HepG2 (cell line): Measurements from ENCODE around the gene OR4A16. TPM values are rescaled to one million over a fixed set of nuclear protein-coding genes. Genes with fewer than 3 reads are reported as not detected.

Experiments
- ATAC-seq: fragments of 200-7000 bp; cut with Tn5 transposase; 3 replicates; pipeline ENCODE4 v1.9.1; 2020; ENCODE audit warnings: mild to moderate bottlenecking, moderate library complexity
- BruUV-seq: library from RNA; stranded (reverse); fragments of 400-500 nt; replicated peaks from 2 replicates; lab custom pipeline; 2021; lab: Mats Ljungman, UMichigan
- CTCF ChIA-PET: fragments of 300-600 bp; formaldehyde crosslinking; extraction: SDS; loops from one replicate; lab custom pipeline; 2021; ENCODE audit warnings: low total read pairs, inconsistent platforms, low intra/inter-chr PET ratio; lab: Yijun Ruan, JAX
- POLR2A ChIA-PET: fragments of 350-600 bp; sonication (Branson Sonifier 250); formaldehyde crosslinking; loops from one replicate; lab custom pipeline; 2020; ENCODE audit warnings: antibody characterized with exemption, inconsistent platforms; lab: Yijun Ruan, JAX
- DNase-seq: peaks from one replicate; pipeline ENCODE4 v3.0.0-alpha.2; 2015; ENCODE audit warnings: low spot score
- FAIRE-seq: peaks from 3 replicates; lab custom pipeline; 2011; peaks lifted over from hg19 to GRCh38; lab: Jason Lieb, UNC
- H2AFZ ChIP-seq: one replicate; pipeline ENCODE4 v1.6.1; 2011; ENCODE audit warnings: low read length, inconsistent platforms
- H3K27ac ChIP-seq: fragments of 300-600 bp; 3 replicates; pipeline ENCODE4 v1.8.0; 2011; ENCODE audit warnings: mixed run types, mild to moderate bottlenecking, mixed read lengths, low read length, inconsistent platforms; ENCODE audit not compliant: insufficient read depth; ENCODE audit errors: extremely low read length
- H3K27me3 ChIP-seq, 2 experiments: fragments of 200-600 bp in 1 of 2; 2 replicates in 1 of 2; 3 replicates in 1 of 2; pipeline versions ENCODE4 v1.6.0 to v1.8.0; 2011; ENCODE audit warnings: low read length in 2 of 2, mild to moderate bottlenecking in 2 of 2, moderate library complexity in 2 of 2, inconsistent platforms in 1 of 2; ENCODE audit not compliant: insufficient read depth in 2 of 2, control insufficient read depth in 1 of 2
- H3K36me3 ChIP-seq, 2 experiments: fragments of 200-600 bp in 1 of 2; replicated peaks in 1 of 2; 2 replicates in 1 of 2; 3 replicates in 1 of 2; pipeline versions ENCODE4 v1.5.1 to v1.8.0; 2011; ENCODE audit warnings: low read length in 2 of 2, inconsistent platforms in 1 of 2; ENCODE audit not compliant: insufficient read depth in 2 of 2, control insufficient read depth in 1 of 2
- H3K4me1 ChIP-seq: 2 replicates; pipeline ENCODE4 v1.5.1; 2012; ENCODE audit warnings: low read length, inconsistent platforms; ENCODE audit not compliant: insufficient read depth
- H3K4me2 ChIP-seq: 2 replicates; pipeline ENCODE4 v1.6.0; 2011; ENCODE audit warnings: low read depth, low read length, inconsistent platforms
- H3K4me3 ChIP-seq, 3 experiments: fragments of 200-600 bp in 1 of 3; sonication (generic), shearing (Covaris generic) in 1 of 3; replicated peaks in 1 of 3; 2 replicates each; pipeline ENCODE4 v1.5.1; 2011 to 2016; ENCODE audit warnings: low read length in 3 of 3, inconsistent platforms in 2 of 3, low read depth in 2 of 3, mild to moderate bottlenecking in 2 of 3, control low read depth in 1 of 3, mixed read lengths in 1 of 3; ENCODE audit not compliant: insufficient read depth in 1 of 3
- H3K79me2 ChIP-seq: one replicate; pipeline ENCODE4 v1.6.1; 2011; ENCODE audit warnings: low read length, inconsistent platforms; ENCODE audit not compliant: insufficient read depth
- H3K9ac ChIP-seq: 2 replicates; pipeline ENCODE4 v1.6.0; 2011; ENCODE audit warnings: mild to moderate bottlenecking, low read depth, low read length, inconsistent platforms; ENCODE audit not compliant: insufficient read depth
- H3K9me3 ChIP-seq: 2 replicates; pipeline ENCODE4 v1.5.1; 2012; ENCODE audit warnings: mild to moderate bottlenecking, low read length
- H4K20me1 ChIP-seq: 2 replicates; pipeline ENCODE4 v1.6.0; 2011; ENCODE audit warnings: inconsistent platforms, mild to moderate bottlenecking, low read length, moderate library complexity; ENCODE audit not compliant: insufficient read depth
- ATF1 ChIP-seq: IDR thresholded peaks from 2 replicates; pipeline ENCODE4 v1.6.1; 2016; ENCODE audit warnings: mild to moderate bottlenecking, control low read depth
- EZH2 ChIP-seq: conservative IDR thresholded peaks from 2 replicates; pipeline ENCODE4 v1.6.1; 2012; ENCODE audit warnings: mild to moderate bottlenecking, low read depth, low read length, moderate library complexity
- NFE2L2 ChIP-seq: fragments of 150-350 bp; IDR thresholded peaks from 2 replicates; pipeline ENCODE4 v1.6.1; 2014; ENCODE audit warnings: low read length
- PRPF4 ChIP-seq: fragments of 200-400 bp; formaldehyde crosslinking; IDR thresholded peaks from 2 replicates; pipeline ENCODE4 v1.6.1; 2016; ENCODE audit warnings: low read length, low read depth; ENCODE audit not compliant: poor library complexity, severe bottlenecking
- SMAD3 ChIP-seq: sonication (generic); formaldehyde crosslinking; IDR thresholded peaks from 2 replicates; pipeline ENCODE4 v1.4.0; 2020; ENCODE audit warnings: missing genetic modification reagents
- SMARCE1 ChIP-seq: fragments of 450-650 bp; IDR thresholded peaks from 2 replicates; pipeline ENCODE4 v1.6.1; 2017; ENCODE audit warnings: borderline replicate concordance
- SP2 ChIP-seq: sonication (generic); formaldehyde crosslinking; IDR thresholded peaks from 2 replicates; pipeline ENCODE4 v1.5.1; 2020; ENCODE audit warnings: mild to moderate bottlenecking, missing genetic modification reagents
- ZFP36L2 ChIP-seq: sonication (generic); formaldehyde crosslinking; IDR thresholded peaks from 2 replicates; pipeline ENCODE4 v1.4.0; 2020; ENCODE audit warnings: missing genetic modification reagents
- ZMYM3 ChIP-seq: sonication (generic); formaldehyde crosslinking; IDR thresholded peaks from 2 replicates; pipeline ENCODE4 v1.5.1; 2020; ENCODE audit warnings: mild to moderate bottlenecking, missing genetic modification reagents
- ZNF224 ChIP-seq: sonication (generic); formaldehyde crosslinking; IDR thresholded peaks from 2 replicates; pipeline ENCODE4 v1.5.0; 2020; ENCODE audit warnings: mild to moderate bottlenecking, missing genetic modification reagents
- ZNF331 ChIP-seq: sonication (generic); formaldehyde crosslinking; IDR thresholded peaks from 2 replicates; pipeline ENCODE4 v1.4.0; 2020; ENCODE audit warnings: missing genetic modification reagents
- ZNF350 ChIP-seq: sonication (generic); formaldehyde crosslinking; IDR thresholded peaks from 2 replicates; pipeline ENCODE4 v1.4.0; 2020; ENCODE audit warnings: mild to moderate bottlenecking, low read depth, missing genetic modification reagents, borderline replicate concordance
- ZSCAN9 ChIP-seq: IDR thresholded peaks from 2 replicates; pipeline ENCODE4 v1.6.1; 2016; ENCODE audit warnings: borderline replicate concordance
- WGBS: methylation state at CpG from one replicate; pipeline ENCODE4 v1.1.6; 2017; ENCODE audit warnings: low lambda C conversion rate; 5-methylcytosine and 5-hydroxymethylcytosine counted together
- in situ Hi-C: cut with HindIII; loops from 2 replicates; pipeline ENCODE4 v1.10.0; 2017; ENCODE audit warnings: low pct_unique_long_range_greater_than_20kb; ENCODE audit not compliant: extremely low pct_ligation_motif_present
- intact Hi-C: fragments of 100-400 bp; cut with micrococcal nuclease; formaldehyde crosslinking; loops from one replicate; pipeline ENCODE4 v1.10.0; 2022; ENCODE audit not compliant: unreplicated experiment
- polyA plus RNA-seq, 8 experiments: library from polyadenylated mRNA; depleted of rRNA in 3 of 8; stranded (reverse) in 7 of 8; unstranded in 1 of 8; fragments of >200 nt; fragmentation: Illumina TruSeq in 4 of 8; extraction: Trizol in 4 of 8; gene quantifications; 2 replicates each; pipeline versions ENCODE4 v1.2.1 to v1.2.3, GENCODE V29; 2011 to 2016; ENCODE audit warnings: low read depth in 4 of 8, missing spikeins in 1 of 8, mixed read lengths in 1 of 8; ENCODE audit not compliant: insufficient read depth in 1 of 8
- total RNA-seq, 5 experiments: library from RNA; depleted of rRNA; stranded (reverse); fragments of >200 nt; fragmentation: Illumina TruSeq; extraction: Trizol; gene quantifications; 2 replicates each; pipeline ENCODE4 v1.2.3, GENCODE V29; 2016; ENCODE audit warnings: low read depth in 1 of 5
- TF ChIP-seq, protein P1 (sequence below): sonication (generic); formaldehyde crosslinking; IDR thresholded peaks from 2 replicates; pipeline ENCODE4 v1.8.1; 2023; ENCODE audit warnings: mild to moderate bottlenecking, moderate library complexity, missing genetic modification reagents
- TF ChIP-seq, protein P2 (sequence below): sonication (generic); formaldehyde crosslinking; IDR thresholded peaks from 2 replicates; pipeline ENCODE4 v1.4.0; 2020; ENCODE audit warnings: missing genetic modification reagents

Gene OR4A16
- total and polyA plus RNA-seq, 2 of the 13 experiments (the other 11 are each of a cell fraction or from before 2014, with no cell fraction given): not detected

DNA sequence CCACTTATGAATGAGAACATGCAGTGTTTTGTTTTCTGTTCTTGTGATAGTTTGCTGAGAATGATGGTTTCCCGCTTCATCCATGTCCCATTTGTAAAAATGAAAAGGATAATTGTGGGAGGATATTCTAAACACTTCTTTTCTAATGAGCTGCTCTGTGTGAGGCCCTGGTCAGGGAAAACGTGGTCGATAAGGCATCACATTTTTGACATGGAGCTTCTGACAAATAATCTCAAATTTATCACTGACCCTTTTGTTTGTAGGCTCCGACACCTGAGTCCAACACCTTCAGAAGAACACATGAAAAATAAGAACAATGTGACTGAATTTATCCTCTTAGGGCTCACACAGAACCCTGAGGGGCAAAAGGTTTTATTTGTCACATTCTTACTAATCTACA lies 24.7 kb downstream of the OR4A16 start, which contains the start of gene OR4A15:
Gene OR4A15, plus strand, starts transcription at position 301 of the 400 bp plus-strand sequence. Its CDS starts 0 bp downstream, at position 301.
- Histone ChIP-seq H3K27me3 (no peaks in the 10 kb centered on the region), H2AFZ (no peak within 1 kb of the TSS), H3K36me3 (no peaks in the 10 kb centered on the region)
- BruUV-seq: no TSS peak
- in situ Hi-C loops: no loop called here
- intact Hi-C loops: no loop called here
- no peak for ATAC-seq
- CTCF ChIA-PET: no interaction called here
- no peak for TF ChIP-seq SMARCE1
- TF ChIP-seq, protein P1, sequence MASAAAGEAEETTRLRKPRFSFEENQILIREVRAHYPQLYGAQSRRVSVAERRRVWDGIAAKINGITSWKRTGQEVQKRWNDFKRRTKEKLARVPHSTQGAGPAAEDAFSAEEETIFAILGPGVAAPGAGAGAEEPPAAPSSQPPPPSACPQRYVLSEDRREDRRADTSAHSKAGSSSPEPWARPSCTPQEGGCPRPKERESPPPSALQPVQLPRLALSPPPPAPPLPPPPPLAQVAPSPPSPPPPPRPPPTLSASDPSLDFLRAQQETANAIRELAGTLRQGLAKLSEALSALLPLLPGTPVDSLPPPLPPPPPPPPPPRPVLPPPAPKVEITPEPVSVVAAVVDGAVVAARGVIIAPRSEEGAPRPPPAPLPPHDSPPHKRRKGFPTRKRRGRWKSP (CRISPR knock-in tag): no peak
- no peak for TF ChIP-seq ZFP36L2
- TF ChIP-seq ZNF350: no peak
- TF ChIP-seq PRPF4: no peak
- TF ChIP-seq ZSCAN9: no peak
- TF ChIP-seq ZNF331 (CRISPR knock-in tag): no peak
- no peak for TF ChIP-seq SP2 (CRISPR knock-in tag)
- no peak for TF ChIP-seq NFE2L2
- TF ChIP-seq SMAD3 (CRISPR knock-in tag): no peak
- TF ChIP-seq ZMYM3 (CRISPR knock-in tag): no peak
- TF ChIP-seq, protein P2, sequence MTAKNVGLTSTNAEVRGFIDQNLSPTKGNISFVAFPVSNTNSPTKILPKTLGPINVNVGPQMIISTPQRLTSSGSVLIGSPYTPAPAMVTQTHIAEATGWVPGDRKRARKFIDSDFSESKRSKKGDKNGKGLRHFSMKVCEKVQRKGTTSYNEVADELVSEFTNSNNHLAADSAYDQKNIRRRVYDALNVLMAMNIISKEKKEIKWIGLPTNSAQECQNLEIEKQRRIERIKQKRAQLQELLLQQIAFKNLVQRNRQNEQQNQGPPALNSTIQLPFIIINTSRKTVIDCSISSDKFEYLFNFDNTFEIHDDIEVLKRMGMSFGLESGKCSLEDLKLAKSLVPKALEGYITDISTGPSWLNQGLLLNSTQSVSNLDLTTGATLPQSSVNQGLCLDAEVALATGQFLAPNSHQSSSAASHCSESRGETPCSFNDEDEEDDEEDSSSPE (CRISPR knock-in tag): no peak
- no peak for TF ChIP-seq EZH2
- TF ChIP-seq ZNF224 (CRISPR knock-in tag): no peak
- TF ChIP-seq ATF1: no peak
- TF ChIP-seq, all 625 proteins: peak for 0
- 1% methylated on average over 4 of the region's 4 CpGs for WGBS
- no peaks in the 10 kb centered on the region for H4K20me1 ChIP-seq
- no peak within 1 kb of the TSS for H3K9ac ChIP-seq
- H3K27ac ChIP-seq: no peak within 1 kb of the TSS
- H3K4me2 ChIP-seq: no peak within 1 kb of the TSS
- no peaks in the 10 kb centered on the region for H3K4me1 ChIP-seq
- H3K9me3 ChIP-seq: peaks cover 82% of the 10 kb centered on the region
- POLR2A ChIA-PET: no interaction called here
- no peak for FAIRE-seq
- DNase-seq: no peak
- no peaks in the 10 kb centered on the region for H3K79me2 ChIP-seq
- no peak within 1 kb of the TSS for H3K4me3 ChIP-seq

Other genes with a start within 250 kb of the OR4A16 start
- not detected in 2 replicates for gene TRIM48, start 81.0 kb upstream of the OR4A16 start, total RNA-seq (2016; rRNA removed; fragmentation: Illumina TruSeq; extraction: Trizol)
- not detected in 2 replicates for gene TRIM48, start 81.0 kb upstream of the OR4A16 start, polyA plus RNA-seq (2011; rRNA removed)
- gene OR4A15, start 24.8 kb downstream of the OR4A16 start, total RNA-seq (2016; rRNA removed; fragmentation: Illumina TruSeq; extraction: Trizol): not detected in 2 replicates
- not detected in 2 replicates for gene OR4A15, start 24.8 kb downstream of the OR4A16 start, polyA plus RNA-seq (2011; rRNA removed)
- not detected in 2 replicates for gene OR4C15, start 211.3 kb downstream of the OR4A16 start, total RNA-seq (2016; rRNA removed; fragmentation: Illumina TruSeq; extraction: Trizol)
- not detected in 2 replicates for gene OR4C15, start 211.3 kb downstream of the OR4A16 start, polyA plus RNA-seq (2011; rRNA removed)
- gene OR4C16, start 228.9 kb downstream of the OR4A16 start, total RNA-seq (2016; rRNA removed; fragmentation: Illumina TruSeq; extraction: Trizol): not detected in 2 replicates
- gene OR4C16, start 228.9 kb downstream of the OR4A16 start, polyA plus RNA-seq (2011; rRNA removed): not detected in 2 replicates